ENCODE measurements around the gene VPS41. TPM values are rescaled to one million over a fixed set of nuclear protein-coding genes. Genes with fewer than 3 reads are reported as not detected.
A peak's percentile ranks its signal among the peaks of the same experiment; 100 is the strongest.

The VPS41 gene
- total and polyA plus RNA-seq, 7 donors = 10.2 to 38.5 (median 25.7) TPM

DNA sequence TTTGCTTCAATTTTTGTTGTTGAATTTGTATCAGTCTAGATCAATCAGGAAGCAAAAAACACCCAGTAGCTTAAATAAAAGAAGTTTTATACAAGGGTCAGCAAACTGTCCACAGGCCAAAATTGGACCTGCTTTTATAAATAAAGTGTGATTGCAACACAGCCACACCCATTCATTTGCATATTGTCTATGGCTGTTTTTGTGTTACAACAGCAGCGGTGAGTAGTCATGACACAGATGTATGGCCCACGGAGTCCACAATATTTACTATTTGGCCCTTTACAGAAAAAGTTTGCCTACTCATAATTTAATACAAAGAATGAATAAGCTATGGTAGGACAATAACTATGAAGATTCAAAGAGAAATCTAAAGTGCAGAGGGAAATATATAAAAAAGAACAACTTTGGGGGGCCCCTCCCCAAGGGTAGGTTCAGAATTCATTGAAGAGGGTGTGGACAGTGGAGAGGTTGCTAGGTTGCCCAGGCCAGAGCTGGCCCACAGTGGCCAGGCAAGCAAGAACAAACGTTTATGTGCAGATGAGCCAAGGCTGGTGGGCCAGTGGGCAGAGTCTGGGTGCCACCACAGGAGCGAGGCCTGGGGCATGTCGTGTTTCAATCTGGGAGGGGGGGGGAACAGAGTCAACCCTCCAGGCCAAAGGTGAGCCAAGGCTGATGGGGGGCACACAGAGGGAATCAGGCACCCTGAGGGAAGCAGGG is 230.9 kb downstream of the VPS41 start:
- 82 to 89% methylated on average over 5 of the region's 5 CpGs for WGBS, 2 donors
- intact Hi-C loops (cut with DNase I) = no loop called here
- Histone ChIP-seq H3K4me3 (no peak overlapping the region), H3K27me3 (no peaks in the 10 kb centered on the region), H3K27ac (no peak overlapping the region), H3K9me3 (no peaks in the 10 kb centered on the region), H3K36me3 (no peaks in the 10 kb centered on the region), H3K4me1 (peaks cover 0 to 10% (median 4%) of the 10 kb centered on the region in 4 donors)
- TF ChIP-seq POLR2A (IDR thresholded peaks at IDR 0.05) = no peak
- TF ChIP-seq EP300 (IDR thresholded peaks at IDR 0.05) = no peak
- TF ChIP-seq CTCF (IDR thresholded peaks at IDR 0.05) = no peak
- TF ChIP-seq POLR2AphosphoS5 (IDR thresholded peaks at IDR 0.05) = no peak
- DNase-seq = no peak

GRCh38 chr7:38675494-38676106 is 233.4 kb downstream of the VPS41 start:
- DNase-seq = no peak
- intact Hi-C loops (cut with DNase I) = no loop called here
- Histone ChIP-seq H3K4me1 (no peaks in the 10 kb centered on the region), H3K27me3 (no peaks in the 10 kb centered on the region), H3K36me3 (no peaks in the 10 kb centered on the region), H3K4me3 (no peak overlapping the region), H3K27ac (peak overlapping the region in 1 of 4 donors; percentile 51), H3K9me3 (no peaks in the 10 kb centered on the region)
- TF ChIP-seq CTCF (IDR thresholded peaks at IDR 0.05) (no peak), POLR2AphosphoS5 (IDR thresholded peaks at IDR 0.05) (no peak), EP300 (IDR thresholded peaks at IDR 0.05) (no peak), POLR2A (IDR thresholded peaks at IDR 0.05) (no peak)
- 70 to 80% methylated on average over 8 of the region's 8 CpGs for WGBS, 2 donors

- Histone ChIP-seq H3K27ac (no peak overlapping the region), H3K9me3 (no peaks in the 10 kb centered on the region), H3K4me3 (no peak overlapping the region), H3K4me1 (no peaks in the 10 kb centered on the region), H3K27me3 (no peaks in the 10 kb centered on the region), H3K36me3 (no peaks in the 10 kb centered on the region)
- intact Hi-C loops (cut with DNase I) = no loop called here
- 53 to 69% methylated on average over 1 of the region's 1 CpG for WGBS, 2 donors
- no peak for DNase-seq
- TF ChIP-seq EP300 (IDR thresholded peaks at IDR 0.05) = no peak
- no peak for TF ChIP-seq POLR2A (IDR thresholded peaks at IDR 0.05)
- no peak for TF ChIP-seq CTCF (IDR thresholded peaks at IDR 0.05)
- TF ChIP-seq POLR2AphosphoS5 (IDR thresholded peaks at IDR 0.05) = no peak
Measured at GRCh38 chr7:38674513-38674912, 234.5 kb downstream of the VPS41 start.

DNA sequence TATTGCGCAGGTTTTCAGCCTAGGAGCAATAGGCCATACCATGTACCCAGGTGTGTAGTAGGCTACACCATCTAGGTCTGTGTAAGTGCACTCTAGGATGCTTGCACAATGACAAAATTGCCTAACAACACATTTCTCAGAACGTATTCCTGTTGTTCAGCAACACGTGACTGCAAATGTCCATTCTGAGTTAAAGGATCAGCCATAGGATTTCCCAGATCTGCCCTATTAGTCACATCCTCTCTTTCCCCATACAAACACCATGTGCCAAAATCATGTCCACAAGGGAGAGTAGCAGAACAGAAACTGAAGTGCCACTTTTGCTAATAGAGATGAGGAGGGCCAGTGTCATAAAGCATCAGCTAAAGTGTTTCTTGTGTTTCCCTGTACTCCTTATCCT is 235.2 kb downstream of the VPS41 start:
- intact Hi-C loops (cut with DNase I) = no loop called here
- DNase-seq = no peak
- TF ChIP-seq CTCF (IDR thresholded peaks at IDR 0.05) (no peak), EP300 (IDR thresholded peaks at IDR 0.05) (peak in 1 of 4 donors; percentile 15), POLR2AphosphoS5 (IDR thresholded peaks at IDR 0.05) (peak in 1 of 4 donors; percentile 52)
- no peaks in the 10 kb centered on the region for H3K36me3 ChIP-seq
- no peak overlapping the region for H3K4me3 ChIP-seq
- 82 to 83% methylated on average over 3 of the region's 3 CpGs for WGBS, 2 donors
- no peaks in the 10 kb centered on the region for H3K27me3 ChIP-seq
- H3K9me3 ChIP-seq = no peaks in the 10 kb centered on the region
- peak overlapping the region in 1 of 4 donors; percentile 23 for H3K27ac ChIP-seq
- no peaks in the 10 kb centered on the region for H3K4me1 ChIP-seq

Other genes starting within 250 kb of the VPS41 start
- not detected for gene POU6F2, start 68.7 kb upstream of the VPS41 start, total RNA-seq
- under 1 TPM in 1 of 3 donors, not detected in 2; 0.04 TPM for gene POU6F2, start 68.7 kb upstream of the VPS41 start, polyA plus RNA-seq

Data from sigmoid colon (tissue), 7 donors.